Measurements from ENCODE around the gene PRPF8. TPM values are rescaled to one million over a fixed set of nuclear protein-coding genes. Genes with fewer than 3 reads are reported as not detected.

PRPF8 gene
- total RNA-seq, 1 donor, result 117 TPM

DNA sequence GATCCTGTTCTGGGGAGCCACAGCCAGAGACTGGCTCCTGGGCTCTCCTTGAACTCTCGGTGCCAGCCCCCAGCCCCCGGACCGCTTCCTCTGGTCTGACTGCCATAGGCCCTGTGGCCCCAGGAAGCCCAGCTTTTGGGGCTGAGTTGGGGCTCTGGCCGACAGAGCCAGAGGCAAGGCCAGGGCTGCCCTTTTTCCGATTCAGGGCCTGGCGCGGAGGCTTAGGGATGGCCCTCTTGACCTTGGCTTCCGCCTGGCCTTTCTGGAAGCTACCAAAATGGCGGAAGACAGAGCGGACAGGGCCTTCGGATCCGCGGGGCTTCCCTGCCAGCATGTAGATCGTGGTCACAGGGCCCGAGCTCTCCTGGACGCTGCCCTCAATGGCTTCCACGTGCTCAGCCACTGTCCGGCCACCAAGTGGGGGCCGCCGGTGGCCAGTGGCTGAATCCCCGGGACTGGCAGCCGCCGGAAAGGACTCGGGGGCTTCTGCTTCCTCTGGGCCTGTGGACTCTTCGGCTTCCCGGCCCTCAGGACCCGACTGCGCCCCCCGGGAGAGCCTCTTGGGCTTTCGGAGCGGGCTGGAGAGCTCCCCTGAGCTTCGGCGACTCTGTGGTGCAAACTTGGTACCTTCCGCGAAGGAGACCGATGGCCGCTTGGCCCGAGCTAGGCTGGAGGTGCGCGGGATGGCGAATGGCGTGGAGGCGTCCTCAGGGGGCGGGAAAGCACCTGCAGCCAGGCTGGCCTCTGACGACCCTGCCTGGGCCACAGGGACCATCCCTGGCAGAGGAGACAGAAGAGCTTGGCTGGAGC, 49.6 kb downstream of the PRPF8 start:
- DNase-seq (ENCODE audit: low read depth), result no peak
- TF ChIP-seq, protein P1, sequence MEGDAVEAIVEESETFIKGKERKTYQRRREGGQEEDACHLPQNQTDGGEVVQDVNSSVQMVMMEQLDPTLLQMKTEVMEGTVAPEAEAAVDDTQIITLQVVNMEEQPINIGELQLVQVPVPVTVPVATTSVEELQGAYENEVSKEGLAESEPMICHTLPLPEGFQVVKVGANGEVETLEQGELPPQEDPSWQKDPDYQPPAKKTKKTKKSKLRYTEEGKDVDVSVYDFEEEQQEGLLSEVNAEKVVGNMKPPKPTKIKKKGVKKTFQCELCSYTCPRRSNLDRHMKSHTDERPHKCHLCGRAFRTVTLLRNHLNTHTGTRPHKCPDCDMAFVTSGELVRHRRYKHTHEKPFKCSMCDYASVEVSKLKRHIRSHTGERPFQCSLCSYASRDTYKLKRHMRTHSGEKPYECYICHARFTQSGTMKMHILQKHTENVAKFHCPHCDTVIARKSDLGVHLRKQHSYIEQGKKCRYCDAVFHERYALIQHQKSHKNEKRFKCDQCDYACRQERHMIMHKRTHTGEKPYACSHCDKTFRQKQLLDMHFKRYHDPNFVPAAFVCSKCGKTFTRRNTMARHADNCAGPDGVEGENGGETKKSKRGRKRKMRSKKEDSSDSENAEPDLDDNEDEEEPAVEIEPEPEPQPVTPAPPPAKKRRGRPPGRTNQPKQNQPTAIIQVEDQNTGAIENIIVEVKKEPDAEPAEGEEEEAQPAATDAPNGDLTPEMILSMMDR (IDR thresholded peaks at IDR 0.05; ENCODE audit: insufficient read depth, low read depth, low read length), result no peak
- H3K4me3 ChIP-seq (ENCODE audit: low read depth, low read length), result no peak overlapping the region

DNA sequence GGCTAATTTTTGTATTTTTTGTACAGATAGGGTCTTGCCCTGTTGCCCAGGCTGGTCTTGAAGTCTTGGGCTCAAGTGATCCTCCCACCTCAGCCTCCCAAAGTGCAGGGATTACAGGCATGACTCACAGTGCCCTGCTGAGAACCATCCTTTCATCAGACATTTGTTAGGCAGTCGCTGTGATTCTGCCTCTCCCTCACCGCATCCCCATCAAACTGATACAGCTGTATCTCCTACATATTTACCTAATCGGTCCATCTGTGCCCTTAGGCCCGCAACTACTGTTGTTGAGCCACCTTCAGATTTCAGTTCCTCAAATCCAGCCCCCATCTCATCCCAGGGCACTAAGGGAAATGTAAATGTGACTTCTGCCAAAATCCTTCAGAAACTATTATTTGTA, 54.0 kb downstream of the PRPF8 start:
- TF ChIP-seq, protein P1 (IDR thresholded peaks at IDR 0.05; ENCODE audit: insufficient read depth, low read depth, low read length), result no peak
- no peak for DNase-seq (ENCODE audit: low read depth)
- no peak overlapping the region for H3K4me3 ChIP-seq (ENCODE audit: low read depth, low read length)

DNA sequence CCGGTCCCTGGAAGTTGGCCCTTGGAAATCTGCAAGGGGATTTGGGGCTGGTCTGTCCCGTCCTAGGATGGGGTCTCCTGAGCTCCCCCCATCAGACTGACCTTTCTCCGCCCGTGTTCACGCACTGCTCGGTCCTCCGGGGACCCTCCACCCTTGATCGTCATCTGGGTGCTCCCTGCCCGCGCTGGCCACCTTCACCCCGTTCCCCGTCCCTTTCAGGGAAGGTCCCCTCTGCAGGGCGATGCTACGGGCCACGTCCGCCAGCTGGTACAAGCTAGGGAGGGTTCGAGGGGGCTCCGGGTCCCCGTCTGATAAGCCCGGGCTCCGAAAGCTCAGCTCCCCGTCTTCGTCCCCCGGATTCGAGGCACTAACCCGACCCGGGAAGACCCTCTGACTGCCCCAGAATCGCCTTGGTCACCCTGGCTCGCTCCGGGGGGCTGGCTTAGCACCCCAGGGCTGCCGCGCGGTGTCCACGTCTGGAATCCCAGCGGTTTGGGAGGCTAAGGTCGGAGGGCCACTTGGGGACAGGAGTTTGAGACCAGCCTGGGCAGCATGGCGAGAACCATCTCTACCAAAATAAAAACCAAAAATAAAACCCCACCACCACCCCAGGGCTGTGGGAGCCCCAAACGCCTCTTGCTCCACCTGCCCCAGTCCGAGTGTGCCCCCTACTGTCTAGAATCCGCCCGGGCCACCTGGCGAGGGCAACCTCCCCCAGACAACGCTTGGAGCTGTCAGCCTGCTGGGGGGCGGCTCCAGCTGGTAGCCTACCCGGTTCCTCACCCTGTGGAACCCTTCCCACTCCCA, 55.0 kb downstream of the PRPF8 start:
- peak overlapping the region; percentile 72 for H3K4me3 ChIP-seq (ENCODE audit: low read depth, low read length)
- DNase-seq (ENCODE audit: low read depth), result peak; percentile 43
- TF ChIP-seq, protein P1 (IDR thresholded peaks at IDR 0.05; ENCODE audit: insufficient read depth, low read depth, low read length), result peak; percentile 68

DNA sequence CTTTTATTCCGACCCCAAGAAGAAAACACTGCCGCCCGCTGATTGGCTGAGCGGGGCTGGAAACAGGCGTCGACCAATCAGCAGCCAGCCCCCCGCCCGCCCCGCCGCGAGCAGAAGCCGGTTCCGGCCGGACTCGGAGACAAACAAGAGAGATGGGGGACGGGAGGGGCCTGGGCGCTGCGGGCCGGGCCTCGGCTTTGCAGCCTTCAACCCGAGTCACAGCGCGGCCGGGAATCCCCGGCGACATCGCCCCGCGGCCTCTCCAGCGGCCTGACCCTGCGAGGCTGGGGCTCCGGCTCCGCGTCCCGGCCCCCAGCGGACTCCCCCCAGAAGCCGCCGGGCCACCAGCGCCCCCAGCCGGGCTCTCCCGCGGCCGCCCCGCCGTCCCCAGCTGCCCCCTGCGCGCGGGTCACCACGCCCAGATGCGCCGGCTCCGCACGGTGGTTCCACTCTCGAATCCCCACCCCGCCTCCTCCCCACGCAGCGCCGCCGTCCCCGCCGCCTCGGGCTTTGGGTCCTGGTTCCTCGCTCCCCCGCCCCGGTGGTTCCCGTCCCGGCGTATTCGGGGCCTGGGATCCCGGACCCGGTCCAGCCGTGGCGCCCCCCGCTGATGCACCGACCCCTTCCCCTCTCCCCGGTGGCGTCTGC, 55.7 kb downstream of the PRPF8 start:
- H3K4me3 ChIP-seq (ENCODE audit: low read depth, low read length), result peak overlapping the region; percentile 72
- TF ChIP-seq, protein P1 (IDR thresholded peaks at IDR 0.05; ENCODE audit: insufficient read depth, low read depth, low read length), result peak; percentile 16
- DNase-seq (ENCODE audit: low read depth), result peak; percentile 92

DNA sequence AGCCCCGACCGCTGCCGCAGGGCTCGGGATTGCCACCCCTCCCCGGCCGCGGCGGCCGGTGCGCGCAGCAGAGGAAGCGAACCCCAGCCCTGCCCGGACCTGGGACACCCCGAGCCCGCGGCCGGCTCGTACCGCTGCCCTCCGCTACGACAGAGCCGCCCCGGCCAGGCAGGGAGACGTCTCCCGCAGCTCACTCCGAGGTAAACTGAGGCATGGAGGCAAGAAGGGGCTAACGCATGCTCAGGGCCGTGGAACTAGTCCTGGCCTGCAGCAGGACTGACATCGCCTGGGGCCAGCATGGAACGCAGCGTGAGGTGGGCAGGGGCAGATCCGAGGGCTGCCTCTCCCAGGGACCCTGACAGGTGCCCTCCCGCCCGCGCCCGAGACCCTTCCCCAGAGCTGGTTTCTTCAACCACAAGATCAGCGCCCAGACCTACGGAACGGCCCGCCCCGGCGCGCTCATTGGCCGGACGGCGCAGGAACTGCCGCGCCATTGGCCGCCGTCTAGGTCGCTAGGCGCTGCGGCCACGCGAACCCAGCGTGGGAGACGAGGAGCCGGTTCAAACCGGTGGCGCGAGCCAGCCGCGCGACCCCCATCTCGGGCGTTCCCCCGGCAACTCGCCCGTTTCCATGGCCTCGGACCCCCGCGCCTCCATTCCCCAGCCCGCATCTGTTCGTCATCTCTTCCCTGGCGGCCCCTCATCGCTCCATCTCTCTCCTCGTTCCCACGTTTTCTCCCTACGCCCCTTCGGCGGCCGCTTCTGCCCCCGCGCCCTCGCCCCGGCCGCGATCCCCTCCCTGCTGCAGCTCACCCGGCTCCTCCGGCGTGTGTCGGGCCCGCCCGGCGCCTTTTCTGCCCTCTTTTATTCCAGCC, 56.4 kb downstream of the PRPF8 start, which contains the start of gene SLC43A2:
TSS of gene SLC43A2 (minus strand) at position 853 of the 874 bp plus-strand sequence. CDS start 960 bp downstream, outside the sequence.
- TF ChIP-seq, protein P1 (IDR thresholded peaks at IDR 0.05; ENCODE audit: insufficient read depth, low read depth, low read length), result no peak
- H3K4me3 ChIP-seq (ENCODE audit: low read depth, low read length), result peak within 1 kb of the TSS; percentile 72
- peak; percentile 77 for DNase-seq (ENCODE audit: low read depth)

All from fibroblast of villous mesenchyme (primary cell).